Loucy (cell line): ENCODE data around the gene RNF11.

Experiments used
- EZH2phosphoT487 ChIP-seq: fragments of 200-600 bp; IDR thresholded peaks from 2 replicates; pipeline ENCODE4 v1.6.1; 2018; ENCODE audit warnings: antibody characterized with exemption, mild to moderate bottlenecking, moderate library complexity, borderline replicate concordance
- TF ChIP-seq, protein P1 (sequence below): fragments of 200-600 bp; sonication (generic); conservative IDR thresholded peaks from 2 replicates; pipeline ENCODE4 v1.5.1; 2014; ENCODE audit warnings: mild to moderate bottlenecking, antibody characterized with exemption, low read length

DNA sequence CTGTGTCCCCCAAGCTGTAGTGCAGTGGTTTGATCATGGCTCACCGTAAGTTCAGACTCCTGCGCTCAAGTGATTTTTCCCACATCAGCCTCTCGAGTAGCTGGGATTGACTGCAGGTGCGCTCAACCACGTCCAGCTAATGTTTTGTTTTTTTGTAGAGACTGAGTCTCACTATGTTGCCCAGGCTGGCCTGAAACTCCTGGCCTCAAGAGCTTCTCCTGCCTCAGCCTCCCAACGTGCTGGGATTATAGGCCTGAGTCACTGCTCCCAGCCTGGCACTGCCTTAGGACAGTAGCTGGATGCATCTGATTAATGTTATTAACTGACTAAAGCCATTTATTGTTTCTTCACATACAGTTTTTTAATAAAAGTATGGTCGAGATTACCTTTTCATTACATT, 40.2 kb downstream of the RNF11 start:
- TF ChIP-seq, protein P1, sequence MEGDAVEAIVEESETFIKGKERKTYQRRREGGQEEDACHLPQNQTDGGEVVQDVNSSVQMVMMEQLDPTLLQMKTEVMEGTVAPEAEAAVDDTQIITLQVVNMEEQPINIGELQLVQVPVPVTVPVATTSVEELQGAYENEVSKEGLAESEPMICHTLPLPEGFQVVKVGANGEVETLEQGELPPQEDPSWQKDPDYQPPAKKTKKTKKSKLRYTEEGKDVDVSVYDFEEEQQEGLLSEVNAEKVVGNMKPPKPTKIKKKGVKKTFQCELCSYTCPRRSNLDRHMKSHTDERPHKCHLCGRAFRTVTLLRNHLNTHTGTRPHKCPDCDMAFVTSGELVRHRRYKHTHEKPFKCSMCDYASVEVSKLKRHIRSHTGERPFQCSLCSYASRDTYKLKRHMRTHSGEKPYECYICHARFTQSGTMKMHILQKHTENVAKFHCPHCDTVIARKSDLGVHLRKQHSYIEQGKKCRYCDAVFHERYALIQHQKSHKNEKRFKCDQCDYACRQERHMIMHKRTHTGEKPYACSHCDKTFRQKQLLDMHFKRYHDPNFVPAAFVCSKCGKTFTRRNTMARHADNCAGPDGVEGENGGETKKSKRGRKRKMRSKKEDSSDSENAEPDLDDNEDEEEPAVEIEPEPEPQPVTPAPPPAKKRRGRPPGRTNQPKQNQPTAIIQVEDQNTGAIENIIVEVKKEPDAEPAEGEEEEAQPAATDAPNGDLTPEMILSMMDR = no peak
- no peak for TF ChIP-seq EZH2phosphoT487
